LNCaP clone FGC (cell line): ENCODE measurements around the gene DDX11.
"Not testable (repeated sequence)": the region's sequence is repeated elsewhere in the genome, so short reads cannot be mapped to it uniquely, and the experiment has no call there.

Source experiments
- DNase-seq: peaks from one replicate; pipeline ENCODE4 v3.0.0-alpha.2; 2011; ENCODE audit warnings: low read depth
- H3K4me3 ChIP-seq: 2 replicates; pipeline ENCODE4 v1.5.1; 2011; ENCODE audit warnings: mild to moderate bottlenecking, low read depth, low read length, control low read depth
- TF ChIP-seq, protein P1 (sequence below): IDR thresholded peaks from 2 replicates; pipeline ENCODE4 v1.5.1; 2012; ENCODE audit warnings: mild to moderate bottlenecking; ENCODE audit not compliant: control insufficient read depth, insufficient read depth; ENCODE audit errors: extremely low read depth

The DDX11 gene

GRCh38 chr12:31033681-31034080, 40.0 kb upstream of the DDX11 start:
- TF ChIP-seq, protein P1, sequence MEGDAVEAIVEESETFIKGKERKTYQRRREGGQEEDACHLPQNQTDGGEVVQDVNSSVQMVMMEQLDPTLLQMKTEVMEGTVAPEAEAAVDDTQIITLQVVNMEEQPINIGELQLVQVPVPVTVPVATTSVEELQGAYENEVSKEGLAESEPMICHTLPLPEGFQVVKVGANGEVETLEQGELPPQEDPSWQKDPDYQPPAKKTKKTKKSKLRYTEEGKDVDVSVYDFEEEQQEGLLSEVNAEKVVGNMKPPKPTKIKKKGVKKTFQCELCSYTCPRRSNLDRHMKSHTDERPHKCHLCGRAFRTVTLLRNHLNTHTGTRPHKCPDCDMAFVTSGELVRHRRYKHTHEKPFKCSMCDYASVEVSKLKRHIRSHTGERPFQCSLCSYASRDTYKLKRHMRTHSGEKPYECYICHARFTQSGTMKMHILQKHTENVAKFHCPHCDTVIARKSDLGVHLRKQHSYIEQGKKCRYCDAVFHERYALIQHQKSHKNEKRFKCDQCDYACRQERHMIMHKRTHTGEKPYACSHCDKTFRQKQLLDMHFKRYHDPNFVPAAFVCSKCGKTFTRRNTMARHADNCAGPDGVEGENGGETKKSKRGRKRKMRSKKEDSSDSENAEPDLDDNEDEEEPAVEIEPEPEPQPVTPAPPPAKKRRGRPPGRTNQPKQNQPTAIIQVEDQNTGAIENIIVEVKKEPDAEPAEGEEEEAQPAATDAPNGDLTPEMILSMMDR, result no peak
- H3K4me3 ChIP-seq, result no peak overlapping the region
- no peak for DNase-seq

DNA sequence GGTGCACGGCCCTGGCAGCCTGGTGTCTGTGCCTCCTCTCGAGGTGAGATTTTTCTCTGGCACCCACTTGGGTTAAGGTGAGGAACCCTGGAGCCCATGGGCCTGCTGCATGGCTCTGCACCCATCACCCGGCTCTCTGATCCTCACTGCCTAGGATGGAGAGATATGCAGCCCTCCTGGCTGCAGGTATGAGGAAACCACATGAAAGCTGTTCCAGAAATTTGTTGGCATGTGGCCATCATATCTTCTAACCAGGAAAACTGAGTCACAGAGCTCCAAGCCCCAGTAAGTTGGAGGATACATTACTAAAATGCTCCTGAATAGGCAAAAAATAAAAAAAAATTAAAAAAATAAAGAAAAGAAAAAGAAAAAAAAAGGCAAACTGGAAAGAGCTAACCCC, 39.3 kb upstream of the DDX11 start:
- H3K4me3 ChIP-seq, result no peak overlapping the region
- TF ChIP-seq, protein P1, result no peak
- DNase-seq, result no peak

DNA sequence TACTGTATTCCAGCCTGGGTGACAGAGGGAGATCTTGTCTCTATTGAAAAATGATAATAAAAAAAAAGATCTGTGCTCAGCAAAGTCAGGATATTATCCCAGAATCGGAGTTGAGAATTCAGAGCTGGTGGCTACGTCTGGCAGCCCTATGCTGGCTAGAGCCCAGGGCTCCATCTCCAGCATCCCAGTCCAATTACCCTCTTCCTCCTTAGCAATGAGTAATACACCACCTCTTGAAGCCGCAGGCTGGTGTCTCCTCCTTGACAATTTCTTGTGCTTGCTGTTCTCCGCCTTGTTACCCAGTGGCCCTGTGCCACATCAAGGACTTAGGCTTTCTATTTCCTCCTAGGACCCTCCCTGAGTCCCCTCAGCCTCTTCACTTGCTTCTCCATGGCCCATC, 38.4 kb upstream of the DDX11 start:
- DNase-seq, result no peak
- TF ChIP-seq, protein P1, result no peak
- no peak overlapping the region for H3K4me3 ChIP-seq

- no peak for DNase-seq
- TF ChIP-seq, protein P1, result no peak
- no peak overlapping the region for H3K4me3 ChIP-seq
Measured at GRCh38 chr12:31035967-31036665, 37.5 kb upstream of the DDX11 start.

DNA sequence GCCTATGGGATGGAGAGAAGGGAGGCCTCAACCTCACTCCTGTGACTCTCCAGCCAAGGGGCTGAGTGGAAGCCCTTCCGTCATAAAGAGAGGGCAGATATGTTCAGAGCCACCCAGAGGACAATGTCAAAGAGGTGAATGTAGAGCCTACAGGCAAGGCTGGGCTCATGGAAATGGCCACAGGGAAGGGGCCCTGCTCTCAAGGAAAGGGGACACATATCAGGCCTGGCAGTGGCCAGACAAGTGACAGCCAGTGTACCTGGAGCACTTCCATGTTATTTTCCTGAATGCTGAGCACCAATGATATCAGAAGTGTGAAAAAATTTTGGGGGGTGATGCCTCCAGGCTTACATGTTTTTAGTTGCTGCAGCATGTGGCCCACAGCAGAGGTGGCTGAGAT, 36.6 kb upstream of the DDX11 start:
- TF ChIP-seq, protein P1, result no peak
- no peak overlapping the region for H3K4me3 ChIP-seq
- no peak for DNase-seq

GRCh38 chr12:31037931-31038330, 35.7 kb upstream of the DDX11 start:
- TF ChIP-seq, protein P1, result no peak
- no peak for DNase-seq
- no peak overlapping the region for H3K4me3 ChIP-seq

DNA sequence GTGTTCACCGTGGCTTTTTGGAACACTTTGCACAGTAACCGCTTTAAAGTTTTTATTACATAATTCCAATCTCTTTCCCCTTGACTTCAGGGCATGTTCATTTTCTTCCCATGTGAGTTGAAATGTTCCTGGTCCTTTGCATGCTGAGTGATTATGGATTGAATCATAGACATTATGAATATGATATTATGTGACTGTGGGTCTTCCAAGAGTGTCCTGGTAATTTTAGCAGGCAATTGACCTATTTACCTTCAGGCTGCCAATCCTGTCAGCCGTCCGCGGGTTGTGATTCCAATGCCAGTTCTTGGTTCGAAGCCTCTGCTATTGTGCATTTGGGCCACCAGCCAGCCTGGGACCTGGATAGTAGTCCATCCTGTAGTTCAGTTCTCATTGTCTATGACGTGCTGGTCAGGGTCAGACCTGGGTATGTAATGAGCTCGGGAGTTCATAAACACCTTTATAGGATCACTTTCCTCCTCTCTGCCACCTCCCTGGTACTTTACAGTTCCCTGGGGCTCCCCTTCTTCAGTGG, 32.6 kb upstream of the DDX11 start:
- TF ChIP-seq, protein P1, result no peak

GRCh38 chr12:31050143-31050542, 23.5 kb upstream of the DDX11 start:
- H3K4me3 ChIP-seq, DNase-seq: not testable (repeated sequence)

More for the DNA sequence above, 32.6 kb upstream of the DDX11 start:
- peak; percentile 6 for DNase-seq
- no peak overlapping the region for H3K4me3 ChIP-seq

DNA sequence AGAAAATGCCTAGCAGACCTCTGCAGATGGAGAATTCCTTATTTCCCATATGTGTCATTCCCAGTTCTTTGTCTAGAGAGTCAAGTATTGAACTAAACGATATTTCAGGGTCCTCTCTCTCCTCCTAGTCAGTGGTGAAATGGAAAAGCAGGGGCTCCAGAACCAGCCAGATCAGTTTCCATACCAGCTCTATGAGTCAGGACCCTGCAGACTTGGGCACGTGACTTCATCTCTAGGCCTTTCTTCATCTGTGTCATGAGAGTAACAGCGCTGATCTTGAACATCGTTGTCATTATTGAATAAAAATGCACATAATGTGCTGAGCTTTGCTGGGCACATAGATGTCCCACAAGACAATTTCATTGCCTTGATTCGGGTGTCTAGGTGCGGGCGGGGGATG, 23.1 kb upstream of the DDX11 start:
- not testable (repeated sequence) for H3K4me3 ChIP-seq, DNase-seq

- DNase-seq, H3K4me3 ChIP-seq: not testable (repeated sequence)
Measured at GRCh38 chr12:31051692-31052091, 22.0 kb upstream of the DDX11 start.

DNA sequence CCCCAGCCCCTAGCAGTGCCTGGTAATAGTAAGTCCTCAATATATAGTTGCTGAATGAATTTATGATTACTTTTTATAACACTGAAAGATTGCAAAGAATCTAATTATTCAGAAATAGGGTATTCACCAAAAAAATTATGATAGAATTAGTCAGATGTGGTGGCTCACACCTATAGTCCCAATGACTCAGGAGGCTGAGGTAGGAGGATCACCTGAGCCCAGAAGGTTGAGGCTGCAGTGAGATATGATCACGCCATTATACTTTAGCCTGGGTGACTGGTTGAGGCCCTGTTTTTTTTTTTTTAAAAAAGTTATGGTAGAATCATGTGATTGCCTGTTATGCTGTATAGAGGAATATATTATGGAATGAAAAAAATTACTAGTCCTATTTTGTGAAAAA, 21.5 kb upstream of the DDX11 start:
- H3K4me3 ChIP-seq, DNase-seq: not testable (repeated sequence)
